ENCODE measurements around the gene LCN1. TPM values are rescaled to one million over a fixed set of nuclear protein-coding genes. Genes with fewer than 3 reads are reported as not detected.

LCN1 gene
- total RNA-seq, 2 donors from 2014 or later = not detected

DNA sequence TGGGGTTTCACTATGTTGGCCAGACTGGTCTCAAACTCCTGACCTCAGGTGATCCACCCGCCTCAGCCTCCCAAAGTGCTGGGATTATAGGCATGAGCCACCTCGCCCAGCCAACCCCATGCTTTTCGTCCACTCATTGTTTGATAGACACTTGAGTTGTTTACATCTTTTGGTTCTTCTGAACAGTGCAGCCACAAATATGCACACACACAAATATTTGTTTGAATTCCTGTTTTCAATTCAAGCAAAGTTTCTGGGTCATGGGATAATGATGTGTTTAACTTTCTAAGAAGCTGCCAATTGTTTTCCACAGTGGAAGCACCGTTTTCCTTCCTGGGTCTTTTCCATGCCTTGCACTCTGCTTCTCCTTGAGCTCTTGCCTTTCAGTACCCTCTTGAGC lies 33.5 kb downstream of the LCN1 start:
- Histone ChIP-seq H3K27ac (no peak overlapping the region), H3K9me3 (no peaks in the 10 kb centered on the region), H3K4me1 (no peaks in the 10 kb centered on the region), H3K36me3 (replicated peaks in 1 of 2; ENCODE audit: insufficient read depth in 1 of 2, low read depth in 2 of 2) (no peaks in the 10 kb centered on the region), H3K4me3 (no peak overlapping the region), H3K27me3 (no peaks in the 10 kb centered on the region)
- DNase-seq (no peak), ATAC-seq (no peak)
- 57 to 59% methylated on average over 4 of the region's 4 CpGs for WGBS, 2 donors
- intact Hi-C loops (cut with DNase I) = no loop called here
- no peak for TF ChIP-seq POLR2A (IDR thresholded peaks at IDR 0.05)
- TF ChIP-seq, protein P1, sequence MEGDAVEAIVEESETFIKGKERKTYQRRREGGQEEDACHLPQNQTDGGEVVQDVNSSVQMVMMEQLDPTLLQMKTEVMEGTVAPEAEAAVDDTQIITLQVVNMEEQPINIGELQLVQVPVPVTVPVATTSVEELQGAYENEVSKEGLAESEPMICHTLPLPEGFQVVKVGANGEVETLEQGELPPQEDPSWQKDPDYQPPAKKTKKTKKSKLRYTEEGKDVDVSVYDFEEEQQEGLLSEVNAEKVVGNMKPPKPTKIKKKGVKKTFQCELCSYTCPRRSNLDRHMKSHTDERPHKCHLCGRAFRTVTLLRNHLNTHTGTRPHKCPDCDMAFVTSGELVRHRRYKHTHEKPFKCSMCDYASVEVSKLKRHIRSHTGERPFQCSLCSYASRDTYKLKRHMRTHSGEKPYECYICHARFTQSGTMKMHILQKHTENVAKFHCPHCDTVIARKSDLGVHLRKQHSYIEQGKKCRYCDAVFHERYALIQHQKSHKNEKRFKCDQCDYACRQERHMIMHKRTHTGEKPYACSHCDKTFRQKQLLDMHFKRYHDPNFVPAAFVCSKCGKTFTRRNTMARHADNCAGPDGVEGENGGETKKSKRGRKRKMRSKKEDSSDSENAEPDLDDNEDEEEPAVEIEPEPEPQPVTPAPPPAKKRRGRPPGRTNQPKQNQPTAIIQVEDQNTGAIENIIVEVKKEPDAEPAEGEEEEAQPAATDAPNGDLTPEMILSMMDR (IDR thresholded peaks at IDR 0.05) = no peak

DNA sequence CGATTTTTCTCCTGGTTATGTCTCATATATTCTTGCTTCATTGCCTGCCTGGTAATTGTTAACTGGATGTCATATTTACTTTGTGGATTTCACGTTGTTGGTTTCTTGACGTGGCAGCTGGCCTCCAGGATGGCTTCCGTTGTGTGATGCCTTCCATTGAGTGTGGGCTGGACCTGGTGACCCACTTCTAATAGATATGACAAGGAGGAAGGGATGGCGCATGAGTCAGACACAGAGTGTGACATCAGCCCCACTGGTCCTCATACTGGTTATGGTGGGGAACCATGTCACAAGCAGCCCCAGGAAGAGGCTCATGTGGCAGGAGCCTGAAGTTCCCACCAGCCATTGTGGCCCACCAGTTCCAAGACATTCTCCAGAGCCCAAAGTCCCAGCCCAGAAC lies 34.0 kb downstream of the LCN1 start:
- TF ChIP-seq, protein P1 (IDR thresholded peaks at IDR 0.05) = no peak
- no peak for TF ChIP-seq POLR2A (IDR thresholded peaks at IDR 0.05)
- no peaks in the 10 kb centered on the region for H3K27me3 ChIP-seq
- no peaks in the 10 kb centered on the region for H3K4me1 ChIP-seq
- H3K9me3 ChIP-seq = no peaks in the 10 kb centered on the region
- WGBS, 2 donors = 45 to 66% methylated on average over 5 of the region's 5 CpGs
- intact Hi-C loops (cut with DNase I) = no loop called here
- no peak for DNase-seq
- H3K27ac ChIP-seq = no peak overlapping the region
- H3K36me3 ChIP-seq (replicated peaks in 1 of 2; ENCODE audit: insufficient read depth in 1 of 2, low read depth in 2 of 2) = no peaks in the 10 kb centered on the region
- H3K4me3 ChIP-seq = no peak overlapping the region
- no peak for ATAC-seq

DNA sequence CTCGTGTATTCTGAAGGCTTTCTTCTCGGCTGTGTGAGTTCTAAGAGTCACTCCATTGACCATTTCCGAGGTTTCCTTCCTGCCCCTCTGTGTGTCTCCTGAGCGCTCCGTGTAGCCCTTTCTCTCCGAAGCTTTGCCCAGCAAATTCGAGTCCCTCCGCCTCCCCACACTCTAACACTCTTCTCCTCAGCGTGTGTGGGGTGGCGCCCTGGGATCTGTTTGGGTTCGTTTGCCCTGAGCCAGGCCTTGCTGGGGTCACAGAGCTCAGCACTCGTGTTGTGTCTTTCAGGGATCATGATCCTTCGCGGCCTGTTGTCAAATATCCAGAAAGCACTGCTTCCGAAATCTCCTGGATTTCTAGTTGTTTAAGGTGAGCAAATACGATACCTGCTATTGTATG lies 34.7 kb downstream of the LCN1 start:
- H3K4me1 ChIP-seq = no peaks in the 10 kb centered on the region
- WGBS, 2 donors = 61 to 63% methylated on average over 16 of the region's 16 CpGs
- H3K27me3 ChIP-seq = no peaks in the 10 kb centered on the region
- TF ChIP-seq POLR2A (IDR thresholded peaks at IDR 0.05) = no peak
- TF ChIP-seq, protein P1 (IDR thresholded peaks at IDR 0.05) = no peak
- no peak for ATAC-seq
- H3K9me3 ChIP-seq = no peaks in the 10 kb centered on the region
- no peak overlapping the region for H3K4me3 ChIP-seq
- no peak for DNase-seq
- H3K36me3 ChIP-seq (replicated peaks in 1 of 2; ENCODE audit: insufficient read depth in 1 of 2, low read depth in 2 of 2) = no peaks in the 10 kb centered on the region
- H3K27ac ChIP-seq = no peak overlapping the region
- intact Hi-C loops (cut with DNase I) = no loop called here

DNA sequence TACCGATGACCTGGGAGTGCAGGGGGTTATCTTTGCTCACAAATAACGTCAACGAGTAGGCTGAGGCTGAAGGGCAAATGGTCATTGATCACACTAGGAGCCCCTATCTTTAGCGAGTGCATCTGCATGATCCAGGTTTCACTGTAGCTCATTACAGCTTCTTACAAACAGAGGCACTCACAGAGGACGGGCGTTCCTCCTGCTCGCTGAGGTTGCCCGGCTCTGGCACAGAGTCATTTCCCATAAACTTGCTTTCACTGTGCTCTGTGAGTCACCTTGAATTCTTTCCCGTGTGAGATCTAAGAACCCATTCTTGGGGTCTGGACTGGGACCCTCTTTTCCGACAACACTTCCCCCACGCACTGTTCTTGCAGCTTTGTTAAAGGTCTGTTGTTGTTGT lies 38.4 kb downstream of the LCN1 start:
- no peak overlapping the region for H3K4me3 ChIP-seq
- intact Hi-C loops (cut with DNase I) = no loop called here
- no peaks in the 10 kb centered on the region for H3K4me1 ChIP-seq
- TF ChIP-seq, protein P1 (IDR thresholded peaks at IDR 0.05) = no peak
- TF ChIP-seq POLR2A (IDR thresholded peaks at IDR 0.05) = no peak
- no peaks in the 10 kb centered on the region for H3K36me3 ChIP-seq (replicated peaks in 1 of 2; ENCODE audit: insufficient read depth in 1 of 2, low read depth in 2 of 2)
- no peak for ATAC-seq
- WGBS, 2 donors = 24 to 40% methylated on average over 11 of the region's 11 CpGs
- DNase-seq = no peak
- peaks cover 0 to 4% of the 10 kb centered on the region in 2 donors for H3K27me3 ChIP-seq
- H3K27ac ChIP-seq = no peak overlapping the region
- no peaks in the 10 kb centered on the region for H3K9me3 ChIP-seq

DNA sequence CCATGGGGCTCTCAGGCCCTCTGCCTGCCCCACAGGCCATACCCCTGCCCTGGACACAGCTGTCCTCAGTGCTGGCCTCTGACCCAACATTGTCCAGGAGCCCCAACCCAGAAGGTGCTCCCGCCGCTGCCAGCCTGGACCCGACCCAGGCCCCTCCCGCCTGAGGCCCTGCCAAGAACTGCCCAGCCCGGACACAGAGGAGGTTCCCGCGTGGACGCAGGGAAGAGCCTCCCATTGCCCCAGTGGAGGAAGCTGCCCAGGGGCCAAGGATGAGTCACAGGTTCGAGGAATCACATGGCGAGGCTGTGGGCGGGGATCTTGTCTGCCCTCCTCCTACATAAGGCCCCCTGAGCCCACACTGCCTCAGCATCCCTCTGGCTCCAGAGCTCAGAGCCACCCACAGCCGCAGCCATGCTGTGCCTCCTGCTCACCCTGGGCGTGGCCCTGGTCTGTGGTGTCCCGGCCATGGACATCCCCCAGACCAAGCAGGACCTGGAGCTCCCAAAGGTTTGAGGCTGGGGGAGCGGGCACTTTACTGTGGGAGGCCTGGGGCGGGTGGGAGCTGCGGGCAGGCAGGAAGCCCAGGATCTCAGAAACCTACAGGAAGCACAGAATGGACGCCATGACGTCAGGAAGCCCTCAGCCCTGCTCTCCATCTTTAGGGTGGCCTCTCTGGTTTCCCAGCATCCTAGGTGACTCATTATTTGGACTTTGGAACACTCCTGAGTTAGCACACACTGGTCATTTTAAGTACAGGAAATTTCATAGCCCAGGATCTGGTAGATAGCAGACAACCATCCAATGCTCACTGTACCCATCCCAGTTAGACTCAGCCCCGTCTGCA lies 40.4 kb downstream of the LCN1 start, which contains the start of gene PAEP:
Gene PAEP (plus strand): TSS at position 366 of the 844 bp plus-strand sequence.
- no peak within 1 kb of the TSS for H3K27ac ChIP-seq
- TF ChIP-seq POLR2A (IDR thresholded peaks at IDR 0.05) = no peak
- DNase-seq (no peak), ATAC-seq (no peak)
- H3K4me3 ChIP-seq = no peak within 1 kb of the TSS
- intact Hi-C loops (cut with DNase I) = no loop called here
- H3K27me3 ChIP-seq = peaks cover 0 to 4% of the 10 kb centered on the region in 2 donors
- no peaks in the 10 kb centered on the region for H3K9me3 ChIP-seq
- no peaks in the 10 kb centered on the region for H3K36me3 ChIP-seq (replicated peaks in 1 of 2; ENCODE audit: insufficient read depth in 1 of 2, low read depth in 2 of 2)
- WGBS, 2 donors = 80 to 85% methylated on average over 8 to 20 of the region's 20 CpGs
- no peaks in the 10 kb centered on the region for H3K4me1 ChIP-seq

Measured in body of pancreas (tissue), 4 donors.